Subcutaneous adipose tissue (tissue), 4 donors: ENCODE results near the gene CASP6. TPM values are rescaled to one million over a fixed set of nuclear protein-coding genes. Genes with fewer than 3 reads are reported as not detected.

Source experiments
- total RNA-seq, 4 donors: library from RNA; depleted of rRNA; stranded (reverse); fragments of >200 nt; gene quantifications; one replicate each; pipeline ENCODE4 v1.1.0, GENCODE V29; 2016
- TF ChIP-seq, protein P1 (sequence below): fragments of 450-650 bp; IDR thresholded peaks from one replicate; pipeline ENCODE4 v1.5.1; 2016; ENCODE audit warnings: low read depth, mild to moderate bottlenecking, control low read depth, antibody characterized with exemption, moderate library complexity

Gene CASP6
- total RNA-seq, 4 donors from 2014 or later: 7.3 to 30.0 (median 24.1) TPM

DNA sequence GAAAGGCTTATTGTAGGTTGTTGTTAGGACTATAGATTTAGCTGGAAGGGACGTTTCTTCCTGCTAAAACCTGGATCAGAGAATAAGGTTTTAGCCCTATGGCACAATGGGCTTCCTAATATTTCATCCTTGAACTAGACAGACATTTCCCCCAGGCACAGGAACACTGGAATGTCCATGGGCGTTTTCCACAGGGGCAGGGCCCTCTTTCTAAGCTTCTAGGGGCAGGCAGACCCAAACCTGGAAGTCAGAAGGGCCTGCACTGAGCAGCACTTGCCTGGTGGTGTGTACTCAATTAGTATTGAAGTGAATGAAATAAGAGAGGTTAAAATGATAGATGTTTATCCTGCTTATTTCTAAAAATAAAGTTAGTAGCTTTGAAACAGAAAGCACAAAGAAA is 41.1 kb downstream of the CASP6 start:
- TF ChIP-seq, protein P1, sequence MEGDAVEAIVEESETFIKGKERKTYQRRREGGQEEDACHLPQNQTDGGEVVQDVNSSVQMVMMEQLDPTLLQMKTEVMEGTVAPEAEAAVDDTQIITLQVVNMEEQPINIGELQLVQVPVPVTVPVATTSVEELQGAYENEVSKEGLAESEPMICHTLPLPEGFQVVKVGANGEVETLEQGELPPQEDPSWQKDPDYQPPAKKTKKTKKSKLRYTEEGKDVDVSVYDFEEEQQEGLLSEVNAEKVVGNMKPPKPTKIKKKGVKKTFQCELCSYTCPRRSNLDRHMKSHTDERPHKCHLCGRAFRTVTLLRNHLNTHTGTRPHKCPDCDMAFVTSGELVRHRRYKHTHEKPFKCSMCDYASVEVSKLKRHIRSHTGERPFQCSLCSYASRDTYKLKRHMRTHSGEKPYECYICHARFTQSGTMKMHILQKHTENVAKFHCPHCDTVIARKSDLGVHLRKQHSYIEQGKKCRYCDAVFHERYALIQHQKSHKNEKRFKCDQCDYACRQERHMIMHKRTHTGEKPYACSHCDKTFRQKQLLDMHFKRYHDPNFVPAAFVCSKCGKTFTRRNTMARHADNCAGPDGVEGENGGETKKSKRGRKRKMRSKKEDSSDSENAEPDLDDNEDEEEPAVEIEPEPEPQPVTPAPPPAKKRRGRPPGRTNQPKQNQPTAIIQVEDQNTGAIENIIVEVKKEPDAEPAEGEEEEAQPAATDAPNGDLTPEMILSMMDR: no peak

DNA sequence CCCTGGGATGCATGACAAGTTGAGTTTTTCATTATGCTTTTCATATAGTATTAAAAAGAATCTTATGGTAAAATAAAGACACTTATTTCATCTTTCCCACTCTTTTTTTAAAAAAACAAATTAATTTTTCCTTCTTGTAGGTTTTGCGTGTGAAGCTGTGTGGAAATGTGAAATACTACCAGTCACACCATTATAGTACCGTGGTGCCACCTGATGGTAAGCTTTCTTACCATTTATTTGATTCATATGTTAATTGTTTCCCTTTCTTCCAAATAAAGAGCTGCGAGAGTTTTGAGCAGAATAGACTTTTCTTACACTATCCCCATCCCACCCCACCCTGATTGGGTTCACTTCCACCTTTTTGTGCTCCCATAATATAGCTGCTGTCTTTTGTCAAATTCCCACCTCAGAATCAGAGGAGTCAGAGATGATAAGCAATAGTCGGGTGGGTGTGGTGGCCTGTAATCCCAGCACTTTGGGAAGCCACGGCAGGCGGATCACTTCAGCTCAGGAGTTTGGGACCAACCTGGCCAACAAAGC is 44.3 kb downstream of the CASP6 start:
- TF ChIP-seq, protein P1: no peak

DNA sequence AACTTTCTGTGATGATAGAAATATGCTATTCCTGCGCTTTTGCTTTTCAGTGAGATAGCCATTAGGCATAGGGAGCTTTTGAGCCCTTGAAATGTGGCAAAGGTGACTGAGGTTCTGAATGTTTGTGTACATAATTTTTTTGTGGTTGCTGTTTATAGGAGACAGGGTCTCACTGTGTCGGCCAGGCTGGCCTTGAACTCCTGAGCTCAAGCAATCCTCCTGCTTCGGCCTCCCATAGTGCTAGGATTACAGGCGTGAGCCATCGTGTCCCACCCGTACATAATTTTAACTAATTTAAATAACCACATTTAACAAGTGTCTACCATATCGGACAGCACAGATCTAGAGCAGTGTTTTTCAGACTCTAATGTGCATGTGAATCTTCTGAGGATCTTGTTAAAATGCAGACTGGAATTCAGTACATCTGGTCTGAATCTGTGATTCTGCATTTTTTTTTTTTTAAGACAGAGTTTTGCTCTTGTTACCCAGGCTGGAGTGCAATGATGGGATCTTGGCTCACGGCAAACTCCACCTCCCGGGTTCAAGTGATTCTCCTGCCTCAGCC is 45.3 kb downstream of the CASP6 start:
- TF ChIP-seq, protein P1: no peak

DNA sequence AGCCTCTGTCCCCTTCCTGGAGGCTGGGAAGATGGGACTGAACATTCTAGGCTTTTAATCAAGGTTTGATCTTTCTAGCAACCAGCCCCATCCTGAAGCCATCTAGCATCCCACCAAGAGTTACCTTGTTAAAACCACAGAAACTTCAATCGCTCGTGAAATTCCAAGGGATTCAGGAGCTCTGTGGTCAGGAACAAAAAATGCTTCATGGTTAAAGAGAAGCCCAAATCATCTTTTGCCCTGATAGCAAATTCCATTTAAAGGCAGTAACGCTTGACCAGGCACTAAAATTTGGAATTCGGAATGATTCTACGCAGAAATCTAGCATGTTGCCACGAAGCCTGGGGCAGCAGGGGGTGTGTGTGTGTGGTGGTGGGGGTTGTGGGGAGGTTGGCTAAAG is 47.8 kb downstream of the CASP6 start:
- TF ChIP-seq, protein P1: no peak

DNA sequence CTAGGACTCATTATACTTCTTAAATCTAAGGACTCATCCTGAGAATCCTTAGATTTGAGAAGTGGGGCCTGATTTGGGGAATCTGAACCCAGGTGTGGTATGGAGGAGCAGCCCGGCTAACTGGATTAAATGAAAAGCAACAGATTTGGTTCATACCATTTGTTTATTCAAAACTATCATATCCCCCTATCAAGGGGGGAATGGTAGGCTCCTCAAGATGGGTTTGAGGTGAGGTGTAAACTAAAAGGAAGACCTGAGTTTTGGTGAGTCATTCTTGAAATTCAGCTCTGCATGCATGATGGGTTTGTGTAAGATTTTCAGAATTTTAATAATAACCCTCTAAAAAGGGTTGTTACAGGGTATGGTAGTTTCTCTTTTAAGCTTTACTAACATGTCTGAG is 53.4 kb downstream of the CASP6 start:
- TF ChIP-seq, protein P1: no peak

DNA sequence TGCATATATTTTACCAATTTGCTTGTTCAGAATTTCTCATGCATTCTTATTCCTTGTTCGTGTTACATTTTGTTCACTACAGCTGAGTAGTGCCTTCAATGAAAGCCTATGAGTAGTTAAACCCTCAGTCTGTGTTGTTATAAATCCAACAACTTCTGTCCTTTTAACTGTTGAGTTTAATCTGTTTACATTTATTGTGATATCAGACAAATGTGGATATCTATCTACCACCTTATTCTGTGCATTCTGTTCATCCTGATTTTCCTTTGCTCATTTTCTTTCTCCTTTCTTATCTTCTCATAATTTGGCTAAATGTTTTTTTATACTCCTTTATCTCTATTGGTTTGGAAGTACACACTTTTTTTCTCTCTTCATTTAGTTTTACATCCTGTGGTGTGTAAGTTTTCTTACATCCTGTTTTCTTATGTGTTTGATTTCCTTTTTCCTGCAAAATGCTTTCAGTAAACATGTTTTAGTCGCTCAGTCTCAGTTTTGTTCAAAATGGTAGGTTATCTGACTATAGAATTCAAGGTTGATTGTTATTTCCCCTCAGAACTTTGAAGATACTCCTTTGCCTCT is 54.2 kb downstream of the CASP6 start:
- TF ChIP-seq, protein P1: no peak

DNA sequence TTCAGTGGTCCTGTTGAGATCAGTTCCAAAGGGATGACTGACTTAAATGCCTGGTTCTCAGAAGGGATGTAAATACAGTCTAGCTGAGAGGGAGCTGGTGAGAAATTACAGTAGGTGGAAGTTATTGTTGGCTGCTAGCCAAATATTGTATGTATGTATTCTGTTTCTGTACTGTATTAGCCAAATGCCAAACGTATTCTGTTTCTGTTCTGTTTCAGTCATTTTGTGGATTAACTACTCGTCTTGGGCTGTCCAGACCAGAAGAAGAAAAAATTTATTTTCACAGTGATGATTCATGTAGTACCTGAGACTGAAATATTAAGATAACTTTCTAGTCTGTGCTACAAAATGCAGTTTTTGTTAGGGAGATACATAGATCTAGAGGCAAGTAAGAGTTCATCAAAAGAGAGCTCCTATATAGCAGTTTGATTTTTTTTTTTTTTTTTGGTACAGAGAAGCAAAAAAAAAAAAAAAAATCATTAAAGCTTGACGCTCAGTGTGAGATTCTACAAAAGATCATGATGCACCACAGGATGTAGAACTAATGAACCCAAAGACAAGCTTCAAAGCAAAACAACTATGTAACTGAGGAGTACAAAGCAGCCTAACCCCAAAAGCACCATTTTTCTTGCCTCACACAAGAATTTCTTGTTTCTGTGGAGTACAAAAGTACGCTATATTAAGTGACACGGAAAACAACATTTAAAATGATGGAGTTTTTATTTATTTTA is 54.8 kb downstream of the CASP6 start:
- TF ChIP-seq, protein P1: no peak
